Neutrophil (primary cell): ENCODE data around the gene ZNF181.

Experiments
- H3K27ac ChIP-seq: fragments of 200-600 bp; sonication (generic); 2 replicates; pipeline ENCODE4 v1.5.1; 2016; ENCODE audit warnings: mild to moderate bottlenecking, moderate library complexity
- H3K27me3 ChIP-seq: fragments of 200-600 bp; sonication (generic); 2 replicates; pipeline ENCODE4 v1.6.0; 2016; ENCODE audit warnings: mild to moderate bottlenecking
- H3K36me3 ChIP-seq: fragments of 200-600 bp; sonication (generic); 2 replicates; pipeline ENCODE4 v1.5.1; 2017
- H3K4me1 ChIP-seq, 2 experiments: fragments of 200-600 bp in 1 of 2; sonication (generic) in 1 of 2; 1 replicate in 1 of 2; 2 replicates in 1 of 2; pipeline versions ENCODE4 v1.5.1 to v1.6.1; 2013 to 2016; ENCODE audit warnings: low read depth in 1 of 2, low read length in 1 of 2, mild to moderate bottlenecking in 1 of 2, moderate library complexity in 1 of 2; ENCODE audit not compliant: control insufficient read depth in 1 of 2, insufficient read depth in 1 of 2
- H3K4me3 ChIP-seq, 2 experiments: fragments of 200-600 bp in 1 of 2; sonication (generic) in 1 of 2; 1 replicate in 1 of 2; 2 replicates in 1 of 2; pipeline ENCODE4 v1.5.1; 2013 to 2016; ENCODE audit warnings: low read depth in 1 of 2, low read length in 1 of 2, mild to moderate bottlenecking in 1 of 2, moderate library complexity in 1 of 2
- H3K9me3 ChIP-seq: fragments of 200-600 bp; sonication (generic); 2 replicates; pipeline ENCODE4 v1.5.1; 2016
- CTCF ChIP-seq: fragments of 200-600 bp; sonication (generic); IDR thresholded peaks from 2 replicates; pipeline ENCODE4 v1.5.1; 2016; ENCODE audit warnings: antibody characterized with exemption

ZNF181 gene

GRCh38 chr19:34774857-34775256 is 40.8 kb downstream of the ZNF181 start:
- Histone ChIP-seq H3K36me3 (no peaks in the 10 kb centered on the region), H3K4me1 (peaks cover 7 to 8% of the 10 kb centered on the region in 2 experiments), H3K27me3 (peaks cover 11% of the 10 kb centered on the region), H3K9me3 (peaks cover 7% of the 10 kb centered on the region), H3K4me3 (no peak overlapping the region), H3K27ac (no peak overlapping the region)
- no peak for TF ChIP-seq CTCF

GRCh38 chr19:34778342-34778741 is 44.3 kb downstream of the ZNF181 start:
- Histone ChIP-seq H3K9me3 (peaks cover 7% of the 10 kb centered on the region), H3K4me3 (no peak overlapping the region), H3K27me3 (peaks cover 4% of the 10 kb centered on the region), H3K36me3 (no peaks in the 10 kb centered on the region), H3K27ac (no peak overlapping the region), H3K4me1 (no peaks in the 10 kb centered on the region)
- TF ChIP-seq CTCF: no peak

GRCh38 chr19:34779652-34780051 is 45.6 kb downstream of the ZNF181 start:
- Histone ChIP-seq H3K27ac (no peak overlapping the region), H3K9me3 (peaks cover 7% of the 10 kb centered on the region), H3K4me3 (no peak overlapping the region), H3K27me3 (peaks cover 4% of the 10 kb centered on the region), H3K36me3 (no peaks in the 10 kb centered on the region), H3K4me1 (no peaks in the 10 kb centered on the region)
- TF ChIP-seq CTCF: no peak

- no peaks in the 10 kb centered on the region for H3K4me1 ChIP-seq
- TF ChIP-seq CTCF: no peak
- H3K27ac ChIP-seq: no peak overlapping the region
- H3K4me3 ChIP-seq: no peak overlapping the region
- H3K27me3 ChIP-seq: no peaks in the 10 kb centered on the region
- no peaks in the 10 kb centered on the region for H3K9me3 ChIP-seq
- no peaks in the 10 kb centered on the region for H3K36me3 ChIP-seq
Measured at GRCh38 chr19:34786236-34786635, 52.2 kb downstream of the ZNF181 start.

- no peak for TF ChIP-seq CTCF
- H3K36me3 ChIP-seq: no peaks in the 10 kb centered on the region
- no peaks in the 10 kb centered on the region for H3K27me3 ChIP-seq
- no peaks in the 10 kb centered on the region for H3K9me3 ChIP-seq
- H3K27ac ChIP-seq: no peak overlapping the region
- H3K4me1 ChIP-seq: no peaks in the 10 kb centered on the region
- H3K4me3 ChIP-seq: no peak overlapping the region
Measured at GRCh38 chr19:34787059-34787824, 53.2 kb downstream of the ZNF181 start.
